ENCODE data around the gene GLIPR1L1. TPM values are rescaled to one million over a fixed set of nuclear protein-coding genes. Genes with fewer than 3 reads are reported as not detected.

The GLIPR1L1 gene
- total and polyA plus RNA-seq, 2 of the 8 experiments (the other 6 are each of a cell fraction or from before 2014, with no cell fraction given), result 1.2 to 1.7 TPM

GRCh38 chr12:75345531-75345930 lies 11.1 kb downstream of the GLIPR1L1 start:
- DNase-seq (ENCODE audit: low read depth in 1 of 2, low spot score in 2 of 2) (no peak), FAIRE-seq (no peak)
- WGBS, 2 experiments (ENCODE audit: extremely low coverage in 1 of 2, insufficient coverage in 1 of 2, insufficient read length in 1 of 2, insufficient replicate concordance in 2 of 2, low coverage in 1 of 2, low lambda C conversion rate in 2 of 2, missing lambda C conversion rate in 1 of 2), result 81% methylated on average over 2 of the region's 2 CpGs; no CpG with 5 or more reads in 1 of the 2 experiments
- H3K18ac ChIP-seq (ENCODE audit: extremely low read depth, low read length), result no peak overlapping the region
- H2BK12ac ChIP-seq (ENCODE audit: low read depth, low read length), result no peak overlapping the region
- no peak overlapping the region for H2BK15ac ChIP-seq (ENCODE audit: low read length)
- no peak overlapping the region for H2AK5ac ChIP-seq (ENCODE audit: low read depth, low read length)
- no peak overlapping the region for H3K9ac ChIP-seq (replicated peaks in 1 of 4; ENCODE audit: extremely low read depth in 1 of 4, low read depth in 3 of 4, low read length in 3 of 4)
- no peaks in the 10 kb centered on the region for H3K23me2 ChIP-seq (ENCODE audit: low read depth, low read length)
- no peaks in the 10 kb centered on the region; a peak in 1 of 4 replicates for H3K9me3 ChIP-seq (ENCODE audit: insufficient read depth in 2 of 2, low read depth in 1 of 2, low read length in 1 of 2)
- ChIA-PET CTCF (ENCODE audit: partially characterized antibody) (no interaction called here), POLR2A (ENCODE audit: partially characterized antibody) (no interaction called here)
- H3K79me1 ChIP-seq (ENCODE audit: low read depth, low read length), result no peaks in the 10 kb centered on the region
- H3K79me2 ChIP-seq (ENCODE audit: control insufficient read depth in 1 of 2, insufficient read depth in 2 of 2, low read length in 2 of 2), result no peaks in the 10 kb centered on the region
- TF ChIP-seq CREB1 (IDR thresholded peaks at IDR 0.05), result no peak
- TF ChIP-seq NRF1 (IDR thresholded peaks at IDR 0.05; ENCODE audit: low read depth, low read length), result no peak
- no peak for TF ChIP-seq SIN3A (conservative IDR thresholded peaks at IDR 0.05 in 1 of 2, IDR thresholded peaks at IDR 0.05 in 1 of 2; ENCODE audit: low read depth in 1 of 2, low read length in 2 of 2)
- TF ChIP-seq CHD1 (IDR thresholded peaks at IDR 0.05; ENCODE audit: low read depth, low read length), result no peak
- TF ChIP-seq CTBP2 (IDR thresholded peaks at IDR 0.05; ENCODE audit: borderline replicate concordance, insufficient read depth, insufficient read length, low read length), result no peak
- no peak for TF ChIP-seq POLR2A (IDR thresholded peaks at IDR 0.05; ENCODE audit: control extremely low read depth in 1 of 2, low read depth in 2 of 2, low read length in 2 of 2)
- no peak for TF ChIP-seq MAX (IDR thresholded peaks at IDR 0.05)
- no peak for TF ChIP-seq RXRA (IDR thresholded peaks at IDR 0.05; ENCODE audit: insufficient read depth, low read depth, low read length)
- TF ChIP-seq, protein P1, sequence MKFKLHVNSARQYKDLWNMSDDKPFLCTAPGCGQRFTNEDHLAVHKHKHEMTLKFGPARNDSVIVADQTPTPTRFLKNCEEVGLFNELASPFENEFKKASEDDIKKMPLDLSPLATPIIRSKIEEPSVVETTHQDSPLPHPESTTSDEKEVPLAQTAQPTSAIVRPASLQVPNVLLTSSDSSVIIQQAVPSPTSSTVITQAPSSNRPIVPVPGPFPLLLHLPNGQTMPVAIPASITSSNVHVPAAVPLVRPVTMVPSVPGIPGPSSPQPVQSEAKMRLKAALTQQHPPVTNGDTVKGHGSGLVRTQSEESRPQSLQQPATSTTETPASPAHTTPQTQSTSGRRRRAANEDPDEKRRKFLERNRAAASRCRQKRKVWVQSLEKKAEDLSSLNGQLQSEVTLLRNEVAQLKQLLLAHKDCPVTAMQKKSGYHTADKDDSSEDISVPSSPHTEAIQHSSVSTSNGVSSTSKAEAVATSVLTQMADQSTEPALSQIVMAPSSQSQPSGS (IDR thresholded peaks at IDR 0.05; ENCODE audit: low read length), result no peak
- no peak for TF ChIP-seq SIRT6 (IDR thresholded peaks at IDR 0.05; ENCODE audit: low read length)
- no peak overlapping the region for H3K56ac ChIP-seq (replicated peaks; ENCODE audit: insufficient read length, low read depth, low read length)
- H3K4me2 ChIP-seq (ENCODE audit: insufficient read depth in 1 of 2, low read depth in 2 of 2, low read length in 2 of 2), result no peak overlapping the region
- no peak overlapping the region for H2BK5ac ChIP-seq (ENCODE audit: low read depth, low read length)
- H3K4me1 ChIP-seq (replicated peaks in 1 of 4; ENCODE audit: control insufficient read depth in 3 of 4, insufficient read depth in 4 of 4, low read length in 3 of 4), result no peaks in the 10 kb centered on the region
- no peak overlapping the region for H3K4me3 ChIP-seq (ENCODE audit: extremely low read depth in 1 of 4, insufficient read depth in 2 of 4, low read depth in 3 of 4, low read length in 4 of 4)
- no peak overlapping the region for H4K91ac ChIP-seq (replicated peaks; ENCODE audit: insufficient read length, low read length)
- H3K23ac ChIP-seq (ENCODE audit: insufficient read length), result no peak overlapping the region
- no peaks in the 10 kb centered on the region for H4K20me1 ChIP-seq (replicated peaks in 1 of 2; ENCODE audit: control insufficient read depth in 1 of 2, insufficient read depth in 2 of 2, low read length in 2 of 2)
- no peaks in the 10 kb centered on the region for H3K36me3 ChIP-seq (ENCODE audit: control insufficient read depth in 2 of 4, insufficient read depth in 4 of 4, low read length in 3 of 4)
- no peak overlapping the region for H3K27ac ChIP-seq (ENCODE audit: low read depth, low read length)
- H3K14ac ChIP-seq (ENCODE audit: insufficient read length), result no peak overlapping the region
- H2AFZ ChIP-seq (ENCODE audit: low read length), result no peak overlapping the region
- H2BK120ac ChIP-seq (replicated peaks; ENCODE audit: low read depth, low read length), result no peak overlapping the region
- no peak overlapping the region for H3K4ac ChIP-seq (replicated peaks; ENCODE audit: insufficient read length, low read depth, low read length)
- H4K8ac ChIP-seq (ENCODE audit: extremely low read depth, insufficient read depth, low read length), result no peak overlapping the region
- H3K27me3 ChIP-seq (replicated peaks in 1 of 4; ENCODE audit: control insufficient read depth in 3 of 4, extremely low read depth in 1 of 4, insufficient read depth in 3 of 4, low read length in 3 of 4), result no peaks in the 10 kb centered on the region
- H4K5ac ChIP-seq (ENCODE audit: insufficient read length, low read depth, low read length), result no peak overlapping the region
- H2BK20ac ChIP-seq (ENCODE audit: low read length), result no peak overlapping the region
